Hepatocyte (in vitro differentiated cells): ENCODE data around the gene ULK4.

Source experiments
- CTCF ChIP-seq: fragments of 200-600 bp; sonication (generic); IDR thresholded peaks from 2 replicates; pipeline ENCODE4 v1.5.1; 2016; ENCODE audit warnings: antibody characterized with exemption, mild to moderate bottlenecking; ENCODE audit not compliant: poor library complexity
- EZH2 ChIP-seq: fragments of 200-600 bp; sonication (generic); IDR thresholded peaks from 2 replicates; pipeline ENCODE4 v1.6.1; 2016; ENCODE audit warnings: antibody characterized with exemption, mild to moderate bottlenecking, borderline replicate concordance
- EZH2phosphoT487 ChIP-seq: fragments of 200-600 bp; sonication (generic); IDR thresholded peaks from one replicate; pipeline ENCODE4 v1.6.1; 2018; ENCODE audit warnings: antibody characterized with exemption, mild to moderate bottlenecking, low read depth, moderate library complexity; ENCODE audit not compliant: unreplicated experiment, severe bottlenecking

- TF ChIP-seq CTCF (no peak), EZH2phosphoT487 (no peak), EZH2 (no peak)
Observed at GRCh38 chr3:42007785-42008184, 45.9 kb upstream of the ULK4 start.
